ENCODE measurements around the gene PKP3.
"Not testable (repeated sequence)": the region's sequence is repeated elsewhere in the genome, so short reads cannot be mapped to it uniquely, and the experiment has no call there.

PKP3 gene

GRCh38 chr11:379205-380094 lies 14.6 kb upstream of the PKP3 start:
- FAIRE-seq: no peak

- no peak for FAIRE-seq
Measured at GRCh38 chr11:380095-380480, 13.9 kb upstream of the PKP3 start.

- FAIRE-seq: no peak
Measured at GRCh38 chr11:380491-380890, 13.5 kb upstream of the PKP3 start.

GRCh38 chr11:380996-381395 lies 13.0 kb upstream of the PKP3 start:
- FAIRE-seq: no peak

- FAIRE-seq: no peak
Measured at GRCh38 chr11:381501-382072, 12.4 kb upstream of the PKP3 start.

- no peak for FAIRE-seq
Measured at GRCh38 chr11:382081-382629, 11.9 kb upstream of the PKP3 start.

- no peak for FAIRE-seq
Measured at GRCh38 chr11:383431-383830, 10.6 kb upstream of the PKP3 start.

GRCh38 chr11:384511-384910 lies 9.5 kb upstream of the PKP3 start:
- no peak for FAIRE-seq

GRCh38 chr11:385594-386351 lies 8.2 kb upstream of the PKP3 start:
- FAIRE-seq: no peak

- FAIRE-seq: no peak
Measured at GRCh38 chr11:386483-386882, 7.5 kb upstream of the PKP3 start.

GRCh38 chr11:387193-387793 lies 6.7 kb upstream of the PKP3 start:
- no peak for FAIRE-seq

GRCh38 chr11:389369-389768 lies 4.6 kb upstream of the PKP3 start:
- FAIRE-seq: not testable (repeated sequence)

GRCh38 chr11:390175-390574 lies 3.8 kb upstream of the PKP3 start:
- FAIRE-seq: no peak

GRCh38 chr11:391117-392017 lies 2.6 kb upstream of the PKP3 start:
- FAIRE-seq: no peak

GRCh38 chr11:392102-392777 lies 1.8 kb upstream of the PKP3 start:
- FAIRE-seq: no peak

- FAIRE-seq: no peak
Measured at GRCh38 chr11:393219-394033, 583 bp upstream of the PKP3 start.

- FAIRE-seq: no peak
Measured at GRCh38 chr11:394858-395655, 1.0 kb downstream of the PKP3 start.

GRCh38 chr11:395866-396265 lies 1.9 kb downstream of the PKP3 start:
- no peak for FAIRE-seq

GRCh38 chr11:396511-396947 lies 2.5 kb downstream of the PKP3 start:
- FAIRE-seq: no peak
